ENCODE measurements around the gene NKIRAS1. TPM values are rescaled to one million over a fixed set of nuclear protein-coding genes. Genes with fewer than 3 reads are reported as not detected.

The NKIRAS1 gene
- total RNA-seq, 1 donor from 2014 or later, result 8.5 TPM

- H3K36me3 Mint-ChIP-seq (ENCODE audit: insufficient read depth), result peaks cover 25% of the 10 kb centered on the region
Measured at GRCh38 chr3:23909341-23909740, 7.4 kb downstream of the NKIRAS1 start.

GRCh38 chr3:23904545-23904944 lies 12.2 kb downstream of the NKIRAS1 start:
- Mint-ChIP-seq H3K27ac (no peak overlapping the region), H3K4me1 (ENCODE audit: low read depth) (no peaks in the 10 kb centered on the region), H3K4me3 (ENCODE audit: low read depth) (no peak overlapping the region), H3K9me3 (ENCODE audit: low read depth) (peaks cover under 1% of the 10 kb centered on the region), H3K27me3 (no peaks in the 10 kb centered on the region), H3K36me3 (ENCODE audit: insufficient read depth) (peaks cover 39% of the 10 kb centered on the region)
- TF ChIP-seq CTCF (IDR thresholded peaks at IDR 0.05; ENCODE audit: unreplicated experiment), result no peak
- DNase-seq (ENCODE audit: low spot score, unreplicated experiment), result no peak

More at GRCh38 chr3:23909341-23909740, 7.4 kb downstream of the NKIRAS1 start:
- Mint-ChIP-seq H3K4me3 (ENCODE audit: low read depth) (no peak overlapping the region), H3K9me3 (ENCODE audit: low read depth) (peaks cover 3% of the 10 kb centered on the region), H3K27ac (no peak overlapping the region), H3K4me1 (ENCODE audit: low read depth) (peaks cover 6% of the 10 kb centered on the region), H3K27me3 (no peaks in the 10 kb centered on the region)
- DNase-seq (ENCODE audit: low spot score, unreplicated experiment), result no peak
- no peak for TF ChIP-seq CTCF (IDR thresholded peaks at IDR 0.05; ENCODE audit: unreplicated experiment)

DNA sequence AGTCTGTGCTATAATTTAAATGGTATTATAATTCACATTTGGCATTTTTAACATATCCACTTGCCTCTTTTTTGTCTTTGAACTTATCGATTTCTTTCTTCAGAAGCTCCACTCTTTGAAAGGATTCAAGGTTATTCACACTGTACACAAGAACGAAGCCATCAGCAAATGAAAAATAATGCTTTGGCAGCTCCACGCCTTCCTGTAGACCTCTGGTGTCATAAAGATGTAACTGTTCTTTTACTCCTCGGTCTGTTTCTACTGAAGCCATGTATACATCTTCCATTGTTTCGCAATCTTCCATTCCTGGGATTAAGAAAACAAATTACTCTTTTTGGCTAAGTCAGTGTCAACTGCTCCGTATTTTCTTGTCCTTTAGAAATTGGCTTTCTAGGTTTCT lies 16.0 kb downstream of the NKIRAS1 start:
- Mint-ChIP-seq H3K27me3 (no peaks in the 10 kb centered on the region), H3K36me3 (ENCODE audit: insufficient read depth) (peaks cover 62% of the 10 kb centered on the region), H3K27ac (no peak overlapping the region), H3K4me1 (ENCODE audit: low read depth) (no peaks in the 10 kb centered on the region), H3K4me3 (ENCODE audit: low read depth) (no peak overlapping the region), H3K9me3 (ENCODE audit: low read depth) (peaks cover 12% of the 10 kb centered on the region)
- no peak for TF ChIP-seq CTCF (IDR thresholded peaks at IDR 0.05; ENCODE audit: unreplicated experiment)
- DNase-seq (ENCODE audit: low spot score, unreplicated experiment), result no peak

DNA sequence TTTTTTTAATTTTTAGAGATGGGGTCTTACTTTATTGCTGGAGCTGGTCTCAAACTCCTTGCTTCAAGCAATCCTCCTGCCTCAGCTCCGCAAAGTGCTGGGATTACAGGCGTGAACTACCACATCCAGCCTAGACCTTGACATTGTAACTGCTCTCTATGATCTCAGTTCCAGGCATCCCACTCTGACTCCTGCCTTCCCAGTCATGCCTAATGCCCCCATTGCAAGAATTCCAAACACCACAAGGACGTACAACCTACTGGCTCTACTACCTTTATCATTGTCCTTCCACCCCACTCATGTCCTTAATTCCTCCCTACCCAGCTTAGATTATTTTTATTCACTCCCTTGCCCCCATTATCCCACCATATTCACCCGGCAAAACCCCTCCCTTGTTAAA lies 21.6 kb downstream of the NKIRAS1 start:
- H3K36me3 Mint-ChIP-seq (ENCODE audit: insufficient read depth), result peaks cover 47% of the 10 kb centered on the region
- no peak for TF ChIP-seq CTCF (IDR thresholded peaks at IDR 0.05; ENCODE audit: unreplicated experiment)

DNA sequence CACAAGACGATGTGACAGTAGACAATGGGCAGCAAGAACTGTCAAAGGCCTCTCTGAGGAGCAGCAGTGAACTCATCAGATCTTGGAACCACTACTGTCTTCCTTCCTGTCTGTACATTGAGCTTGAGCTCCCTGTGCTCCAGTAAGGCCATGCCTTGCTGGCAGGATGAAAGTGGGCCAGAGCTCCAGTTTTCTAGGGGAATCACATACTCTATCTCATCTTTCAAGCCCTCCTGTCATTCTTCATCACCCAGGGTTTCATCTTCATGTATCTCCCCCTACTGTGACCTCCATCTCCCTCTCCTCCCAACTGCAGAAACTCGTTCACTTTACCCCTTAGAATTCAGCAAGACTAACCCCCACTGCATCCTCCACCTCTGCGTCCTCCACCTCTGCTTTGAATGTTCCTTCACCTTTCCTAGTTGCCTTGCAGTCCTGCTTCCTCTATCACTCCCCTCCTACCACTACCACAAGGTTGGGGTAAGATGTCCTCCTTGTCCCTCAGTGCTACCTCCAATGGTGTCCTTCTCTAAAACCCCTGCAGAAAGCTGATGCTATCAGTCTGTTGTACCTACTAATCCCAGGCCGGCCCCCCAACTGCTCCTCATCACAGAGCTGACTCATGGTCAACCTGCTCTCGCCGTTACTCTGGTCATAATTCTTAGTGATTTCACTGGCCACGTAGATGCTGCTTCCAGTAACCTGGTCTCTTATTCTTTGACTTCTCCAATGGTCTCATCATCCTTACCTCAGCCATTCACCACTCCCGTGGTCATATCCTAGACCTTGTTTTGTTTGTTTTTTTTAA lies 22.3 kb downstream of the NKIRAS1 start:
- peaks cover 43% of the 10 kb centered on the region for H3K36me3 Mint-ChIP-seq (ENCODE audit: insufficient read depth)
- H3K9me3 Mint-ChIP-seq (ENCODE audit: low read depth), result peaks cover 10% of the 10 kb centered on the region
- H3K4me3 Mint-ChIP-seq (ENCODE audit: low read depth), result no peak overlapping the region
- H3K27me3 Mint-ChIP-seq, result no peaks in the 10 kb centered on the region
- H3K27ac Mint-ChIP-seq, result no peak overlapping the region
- no peak for TF ChIP-seq CTCF (IDR thresholded peaks at IDR 0.05; ENCODE audit: unreplicated experiment)
- no peak for DNase-seq (ENCODE audit: low spot score, unreplicated experiment)
- no peaks in the 10 kb centered on the region for H3K4me1 Mint-ChIP-seq (ENCODE audit: low read depth)

More for the DNA sequence above, 21.6 kb downstream of the NKIRAS1 start:
- Mint-ChIP-seq H3K4me1 (ENCODE audit: low read depth) (no peaks in the 10 kb centered on the region), H3K27me3 (no peaks in the 10 kb centered on the region), H3K27ac (no peak overlapping the region), H3K9me3 (ENCODE audit: low read depth) (peaks cover 12% of the 10 kb centered on the region), H3K4me3 (ENCODE audit: low read depth) (no peak overlapping the region)
- no peak for DNase-seq (ENCODE audit: low spot score, unreplicated experiment)
